SK-N-SH treated with all-trans-retinoic acid at 6 μM for 48 hours (cell line): ENCODE measurements around the gene PRSS3.
A peak's percentile ranks its signal among the peaks of the same experiment; 100 is the strongest.
"Not testable (repeated sequence)": the region's sequence is repeated elsewhere in the genome, so short reads cannot be mapped to it uniquely, and the experiment has no call there.

ENCODE experiments used
- ATAC-seq: fragments of 200-7000 bp; cut with Tn5 transposase; 3 replicates; pipeline ENCODE4 v1.9.1; 2020; ENCODE audit warnings: mild to moderate bottlenecking, moderate library complexity
- ARNTL ChIP-seq: fragments of 450-650 bp; formaldehyde crosslinking; IDR thresholded peaks from 2 replicates; pipeline ENCODE4 v1.5.0; 2020; ENCODE audit warnings: low read depth, mild to moderate bottlenecking, moderate library complexity, borderline replicate concordance
- BACH2 ChIP-seq: fragments of 250-450 bp; sonication (Bioruptor Pico); IDR thresholded peaks from 2 replicates; pipeline ENCODE4 v1.9.0; 2021; ENCODE audit warnings: mild to moderate bottlenecking, borderline replicate concordance
- CSDC2 ChIP-seq: fragments of 250-450 bp; sonication (Bioruptor Pico); IDR thresholded peaks from 2 replicates; pipeline ENCODE4 v1.5.0; 2020; ENCODE audit warnings: mild to moderate bottlenecking, moderate library complexity
- ESRRG ChIP-seq: fragments of 250-450 bp; sonication (Bioruptor Pico); IDR thresholded peaks from 2 replicates; pipeline ENCODE4 v1.6.1; 2021; ENCODE audit warnings: mild to moderate bottlenecking
- GLIS3 ChIP-seq: fragments of 250-450 bp; sonication (Bioruptor Pico); IDR thresholded peaks from 2 replicates; pipeline ENCODE4 v1.5.0; 2020; ENCODE audit warnings: mild to moderate bottlenecking, moderate library complexity
- ISL1 ChIP-seq: fragments of 250-450 bp; sonication (Bioruptor Pico); IDR thresholded peaks from 2 replicates; pipeline ENCODE4 v2.1.2; 2022; ENCODE audit warnings: mild to moderate bottlenecking, moderate library complexity
- OSR1 ChIP-seq: fragments of 250-450 bp; sonication (Bioruptor Pico); IDR thresholded peaks from 2 replicates; pipeline ENCODE4 v1.8.0; 2022; ENCODE audit warnings: moderate library complexity, mild to moderate bottlenecking, inconsistent platforms
- PATZ1 ChIP-seq: fragments of 250-450 bp; sonication (Bioruptor Pico); IDR thresholded peaks from 2 replicates; pipeline ENCODE4 v1.8.0; 2020; ENCODE audit warnings: mild to moderate bottlenecking, moderate library complexity, borderline replicate concordance
- PPARA ChIP-seq: fragments of 250-450 bp; sonication (Bioruptor Pico); IDR thresholded peaks from 2 replicates; pipeline ENCODE4 v1.5.0; 2020; ENCODE audit warnings: mild to moderate bottlenecking, borderline replicate concordance
- RARB ChIP-seq: fragments of 250-450 bp; sonication (Bioruptor Pico); IDR thresholded peaks from 2 replicates; pipeline ENCODE4 v1.8.0; 2021; ENCODE audit warnings: mild to moderate bottlenecking, moderate library complexity
- TOX ChIP-seq: fragments of 250-450 bp; sonication (Bioruptor Pico); IDR thresholded peaks from 2 replicates; pipeline ENCODE4 v1.8.0; 2021; ENCODE audit warnings: mild to moderate bottlenecking, moderate library complexity, borderline replicate concordance
- ZC3H10 ChIP-seq: fragments of 250-450 bp; sonication (Bioruptor Pico); IDR thresholded peaks from 2 replicates; pipeline ENCODE4 v1.5.1; 2021; ENCODE audit warnings: mild to moderate bottlenecking, moderate library complexity
- ZFP3 ChIP-seq: fragments of 250-450 bp; sonication (Bioruptor Pico); IDR thresholded peaks from 2 replicates; pipeline ENCODE4 v1.5.0; 2020; ENCODE audit warnings: mild to moderate bottlenecking, moderate library complexity
- ZNF565 ChIP-seq: fragments of 450-650 bp; formaldehyde crosslinking; conservative IDR thresholded peaks from 2 replicates; pipeline ENCODE4 v1.5.0; 2020; ENCODE audit warnings: low read depth, mild to moderate bottlenecking, moderate library complexity
- ZNF70 ChIP-seq: fragments of 450-650 bp; formaldehyde crosslinking; IDR thresholded peaks from 2 replicates; pipeline ENCODE4 v1.5.0; 2020; ENCODE audit warnings: mild to moderate bottlenecking, moderate library complexity
- TF ChIP-seq, protein P1 (sequence below): fragments of 250-450 bp; sonication (Bioruptor Pico); IDR thresholded peaks from 2 replicates; pipeline ENCODE4 v1.5.1; 2020; ENCODE audit warnings: low read depth, mild to moderate bottlenecking, moderate library complexity
- TF ChIP-seq, protein P2 (sequence below): fragments of 250-450 bp; sonication (Bioruptor Pico); IDR thresholded peaks from 2 replicates; pipeline ENCODE4 v1.5.1; 2021; ENCODE audit warnings: mild to moderate bottlenecking, moderate library complexity

Gene PRSS3

DNA sequence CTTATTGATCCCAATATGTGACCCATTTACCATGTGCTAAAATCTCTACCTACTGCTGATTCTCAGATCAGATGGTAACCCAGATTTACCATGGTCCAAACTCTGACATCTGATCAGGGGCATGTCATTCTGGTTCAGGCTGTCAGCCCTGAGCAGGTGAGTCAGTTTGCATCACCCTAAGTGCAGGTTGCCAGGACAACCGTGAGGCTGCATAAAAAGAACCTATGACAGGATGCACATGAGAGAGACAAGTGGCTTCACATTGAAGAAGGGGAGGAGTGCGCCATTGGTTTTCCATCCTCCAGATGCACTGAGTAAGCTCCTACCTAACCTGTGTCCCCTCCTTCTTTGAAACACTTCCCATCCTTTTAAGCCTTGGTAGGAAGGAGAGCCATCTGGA lies 801 bp upstream of the PRSS3 start:
- ATAC-seq: no peak
- TF ChIP-seq ZNF70 (CRISPR knock-in tag) (no peak), GLIS3 (no peak)
- TF ChIP-seq, all 23 proteins: peak for 0

GRCh38 chr9:33795819-33796218 lies 458 bp downstream of the PRSS3 start:
- TF ChIP-seq GLIS3 (no peak), PPARA (no peak), ARNTL (CRISPR knock-in tag) (no peak), ZC3H10 (CRISPR knock-in tag) (no peak), RARB (CRISPR knock-in tag) (no peak), ZFP3 (CRISPR knock-in tag) (no peak)
- TF ChIP-seq, protein P1, sequence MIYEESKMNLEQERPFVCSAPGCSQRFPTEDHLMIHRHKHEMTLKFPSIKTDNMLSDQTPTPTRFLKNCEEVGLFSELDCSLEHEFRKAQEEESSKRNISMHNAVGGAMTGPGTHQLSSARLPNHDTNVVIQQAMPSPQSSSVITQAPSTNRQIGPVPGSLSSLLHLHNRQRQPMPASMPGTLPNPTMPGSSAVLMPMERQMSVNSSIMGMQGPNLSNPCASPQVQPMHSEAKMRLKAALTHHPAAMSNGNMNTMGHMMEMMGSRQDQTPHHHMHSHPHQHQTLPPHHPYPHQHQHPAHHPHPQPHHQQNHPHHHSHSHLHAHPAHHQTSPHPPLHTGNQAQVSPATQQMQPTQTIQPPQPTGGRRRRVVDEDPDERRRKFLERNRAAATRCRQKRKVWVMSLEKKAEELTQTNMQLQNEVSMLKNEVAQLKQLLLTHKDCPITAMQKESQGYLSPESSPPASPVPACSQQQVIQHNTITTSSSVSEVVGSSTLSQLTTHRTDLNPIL (CRISPR knock-in tag): no peak
- TF ChIP-seq, protein P2, sequence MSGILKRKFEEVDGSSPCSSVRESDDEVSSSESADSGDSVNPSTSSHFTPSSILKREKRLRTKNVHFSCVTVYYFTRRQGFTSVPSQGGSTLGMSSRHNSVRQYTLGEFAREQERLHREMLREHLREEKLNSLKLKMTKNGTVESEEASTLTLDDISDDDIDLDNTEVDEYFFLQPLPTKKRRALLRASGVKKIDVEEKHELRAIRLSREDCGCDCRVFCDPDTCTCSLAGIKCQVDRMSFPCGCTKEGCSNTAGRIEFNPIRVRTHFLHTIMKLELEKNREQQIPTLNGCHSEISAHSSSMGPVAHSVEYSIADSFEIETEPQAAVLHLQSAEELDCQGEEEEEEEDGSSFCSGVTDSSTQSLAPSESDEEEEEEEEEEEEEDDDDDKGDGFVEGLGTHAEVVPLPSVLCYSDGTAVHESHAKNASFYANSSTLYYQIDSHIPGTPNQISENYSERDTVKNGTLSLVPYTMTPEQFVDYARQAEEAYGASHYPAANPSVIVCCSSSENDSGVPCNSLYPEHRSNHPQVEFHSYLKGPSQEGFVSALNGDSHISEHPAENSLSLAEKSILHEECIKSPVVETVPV: no peak
- no peak for ATAC-seq

- ATAC-seq: not testable (repeated sequence)
Measured at GRCh38 chr9:33796679-33797078, 1.3 kb downstream of the PRSS3 start.

DNA sequence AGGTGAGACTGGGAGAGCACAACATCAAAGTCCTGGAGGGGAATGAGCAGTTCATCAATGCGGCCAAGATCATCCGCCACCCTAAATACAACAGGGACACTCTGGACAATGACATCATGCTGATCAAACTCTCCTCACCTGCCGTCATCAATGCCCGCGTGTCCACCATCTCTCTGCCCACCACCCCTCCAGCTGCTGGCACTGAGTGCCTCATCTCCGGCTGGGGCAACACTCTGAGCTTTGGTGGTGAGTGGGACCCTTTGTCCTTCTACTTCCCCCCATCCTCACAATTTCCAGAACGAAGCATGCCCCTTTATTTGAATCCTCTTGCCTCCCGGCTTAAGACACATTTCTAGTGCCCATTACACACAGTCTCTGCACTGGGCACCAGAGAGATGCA lies 2.5 kb downstream of the PRSS3 start:
- TF ChIP-seq, protein P1 (CRISPR knock-in tag): no peak
- TF ChIP-seq ESRRG (CRISPR knock-in tag): no peak
- TF ChIP-seq CSDC2 (CRISPR knock-in tag): no peak
- TF ChIP-seq TOX (CRISPR knock-in tag): no peak
- TF ChIP-seq OSR1 (CRISPR knock-in tag): no peak
- no peak for TF ChIP-seq ZC3H10 (CRISPR knock-in tag)
- TF ChIP-seq PATZ1 (CRISPR knock-in tag): no peak
- no peak for ATAC-seq

DNA sequence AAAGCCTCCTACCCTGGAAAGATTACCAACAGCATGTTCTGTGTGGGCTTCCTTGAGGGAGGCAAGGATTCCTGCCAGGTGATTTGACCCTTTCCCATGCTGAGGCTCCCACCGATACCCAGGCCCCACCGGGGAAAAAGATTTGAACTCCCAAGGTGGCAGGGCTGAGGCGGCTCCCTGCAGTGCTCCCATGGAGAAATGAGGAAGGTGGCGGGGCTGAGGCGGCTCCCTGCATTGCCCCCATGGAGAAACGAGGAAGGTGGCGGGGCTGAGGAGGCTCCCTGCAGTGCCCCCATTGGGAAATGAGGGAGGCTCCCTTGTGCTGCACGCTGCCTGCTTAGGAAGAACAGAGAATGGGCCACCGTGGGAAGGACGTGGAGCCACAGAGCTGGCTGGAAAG lies 3.2 kb downstream of the PRSS3 start:
- no peak for ATAC-seq
- TF ChIP-seq ESRRG (CRISPR knock-in tag) (no peak), GLIS3 (no peak), BACH2 (no peak), ISL1 (CRISPR knock-in tag) (no peak)
- TF ChIP-seq, protein P2: no peak

- TF ChIP-seq ZNF565 (no peak), CSDC2 (CRISPR knock-in tag) (no peak), OSR1 (CRISPR knock-in tag) (no peak)
- peak; percentile 23; the same call in 2 of the 3 replicates for ATAC-seq
Measured at GRCh38 chr9:33799928-33800704, 4.8 kb downstream of the PRSS3 start.
